Purkinje cell (primary cell): ENCODE data around the gene SMTN. TPM values are rescaled to one million over a fixed set of nuclear protein-coding genes. Genes with fewer than 3 reads are reported as not detected.

ENCODE experiments used
- polyA plus RNA-seq: library from polyadenylated mRNA; unstranded; fragments of >200 nt; fragmentation: Nextera tagmentation; gene quantifications from 2 replicates; pipeline ENCODE4 v1.2.1, GENCODE V29; 2014

Gene SMTN
- polyA plus RNA-seq: 7.3 and 8.9 TPM in 2 replicates

DNA sequence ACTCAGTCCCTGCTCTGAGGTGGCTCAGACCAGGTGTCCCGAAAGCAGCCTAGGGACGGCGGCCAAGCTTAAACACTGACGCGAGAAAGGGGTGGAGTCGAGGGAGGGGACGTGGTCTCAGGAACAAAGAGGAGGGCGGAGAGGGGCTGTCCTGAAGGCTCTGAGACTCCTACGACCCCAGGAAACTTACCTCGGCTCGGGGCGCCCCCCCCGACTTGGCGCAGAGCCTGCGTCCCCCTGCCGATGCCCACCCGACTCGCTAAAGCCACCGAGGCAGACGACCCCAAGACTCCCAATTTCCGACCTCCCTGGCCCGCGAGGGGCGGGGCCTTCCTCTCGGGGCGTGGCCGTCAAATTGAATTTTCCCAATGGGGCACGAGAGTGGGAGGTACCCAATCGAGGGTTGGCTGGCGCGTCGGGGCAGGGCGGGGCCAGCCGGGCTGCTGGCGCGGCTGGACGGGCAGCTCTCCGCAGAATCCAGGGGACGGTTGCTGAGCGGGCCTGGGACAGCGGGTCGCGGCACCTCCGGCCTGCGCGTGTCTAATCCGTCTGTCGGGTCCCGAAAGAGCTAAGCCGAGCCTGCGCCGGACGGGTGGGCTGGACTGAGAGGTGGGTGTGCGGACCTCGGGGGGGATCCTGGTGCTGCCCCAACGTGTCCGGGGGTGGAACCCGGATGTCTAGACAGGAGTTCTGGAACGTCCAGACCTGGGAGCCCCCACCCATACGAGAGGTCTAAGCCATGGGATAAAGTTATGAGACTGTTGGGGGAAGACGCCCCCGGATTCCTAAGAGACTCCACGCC, at the start of gene SMTN:
SMTN (plus strand) TSS at position 471 of the 802 bp plus-strand sequence. CDS start 1,941 bp downstream, outside the sequence.

DNA sequence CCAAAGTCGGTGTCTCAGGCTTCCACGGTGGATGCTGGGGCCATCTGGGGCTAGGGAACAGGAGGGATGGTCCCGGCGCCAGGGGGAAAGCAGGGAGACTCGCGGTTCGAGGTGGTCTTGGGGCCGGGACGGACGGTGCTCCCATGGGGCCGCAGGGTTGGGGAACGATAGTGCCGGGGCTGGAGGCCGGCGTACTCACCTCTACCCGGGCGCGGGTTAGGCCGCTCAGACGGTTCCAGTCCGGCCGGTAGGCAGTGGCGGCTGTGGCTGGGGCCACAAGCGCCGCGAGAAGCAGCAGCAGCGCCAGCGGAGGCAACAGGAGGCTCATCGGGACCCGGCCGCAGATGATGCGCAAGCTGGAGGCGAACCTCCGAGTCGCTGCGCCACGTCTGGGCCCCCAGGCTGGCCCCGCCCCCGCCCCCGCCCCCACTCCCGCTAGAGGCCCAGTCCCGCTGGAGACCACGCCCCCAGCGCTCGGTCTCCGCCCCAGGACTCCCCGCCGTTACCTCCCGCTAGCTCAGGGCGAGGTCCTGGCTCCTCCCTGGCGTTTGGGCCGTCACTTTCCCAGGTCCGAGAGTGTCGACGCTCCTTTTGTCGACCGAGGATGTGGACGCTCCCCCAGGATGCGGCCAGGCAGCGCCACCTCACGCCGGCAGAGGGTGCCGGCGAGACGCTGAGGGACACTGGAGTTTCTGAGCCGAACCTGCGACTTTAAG, 26.2 kb downstream of the SMTN start, which contains the start of gene SELENOM:
SELENOM (minus strand) TSS at position 391 of the 716 bp plus-strand sequence; CDS start at position 328, 63 bp downstream.

GRCh38 chr22:31122532-31123291, 41.6 kb downstream of the SMTN start, which contains the start of gene INPP5J:
TSS of gene INPP5J (plus strand) at chr22:31122966. CDS start at chr22:31123015, 49 bp downstream.

DNA sequence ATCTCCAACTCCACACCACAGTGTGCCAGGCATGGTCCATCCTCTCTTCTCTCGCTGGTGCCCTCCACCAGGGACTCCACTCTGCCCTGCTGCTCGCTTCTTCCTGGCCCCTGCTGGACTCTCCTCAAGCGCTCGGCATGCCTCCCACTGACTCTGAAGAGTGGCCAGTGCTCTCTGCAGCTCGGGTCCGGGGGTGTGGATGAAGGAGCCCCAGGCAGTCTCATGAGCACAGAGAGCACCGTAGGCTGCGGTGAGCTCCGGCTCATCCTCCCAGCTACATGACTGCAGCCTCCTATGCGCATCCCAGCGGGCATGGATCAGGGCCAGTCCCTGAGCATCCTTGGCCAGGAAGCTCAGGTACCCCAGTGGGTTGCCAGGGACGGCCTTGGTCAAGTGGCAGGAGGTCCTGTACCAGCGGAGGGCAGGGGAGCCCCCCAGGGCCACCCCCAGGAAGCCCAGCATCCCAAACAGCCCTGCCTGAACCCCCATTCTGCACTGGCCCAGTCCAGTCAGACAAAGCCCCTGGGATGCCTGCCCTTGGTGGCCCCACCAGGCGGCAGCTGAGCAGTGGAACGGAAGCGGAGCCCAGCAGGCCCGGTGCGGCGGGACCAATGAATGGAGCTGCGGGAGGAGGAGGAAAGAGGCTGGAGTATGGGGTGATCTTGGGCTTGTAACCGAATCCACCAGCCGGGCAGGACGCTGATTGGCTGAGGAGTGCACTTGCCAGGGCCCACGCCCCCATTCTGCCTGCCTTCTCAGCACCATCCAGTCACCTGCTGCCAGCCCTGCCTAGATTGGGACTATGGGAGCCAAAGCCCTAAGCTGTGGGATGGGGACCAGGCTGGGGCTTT, 59.0 kb downstream of the SMTN start, which contains the start of gene PLA2G3:
PLA2G3 (minus strand) TSS at position 643 of the 851 bp plus-strand sequence; CDS start at position 489, 154 bp downstream.

Other genes starting within 250 kb of the SMTN start
- 9.2 and 11.2 TPM in 2 replicates for gene MORC2, start 112.5 kb upstream of the SMTN start, polyA plus RNA-seq
- 26.8 and 27.3 TPM in 2 replicates for gene TUG1, start 112.1 kb upstream of the SMTN start, polyA plus RNA-seq
- gene SELENOM, start 26.2 kb downstream of the SMTN start, polyA plus RNA-seq: 32.7 and 52.1 TPM in 2 replicates
- gene INPP5J, start 41.6 kb downstream of the SMTN start, polyA plus RNA-seq: 1.6 and 2.9 TPM in 2 replicates
- not detected in 2 replicates for gene PLA2G3, start 59.2 kb downstream of the SMTN start, polyA plus RNA-seq
- 7.7 and 9.6 TPM in 2 replicates for gene RNF185, start 78.9 kb downstream of the SMTN start, polyA plus RNA-seq
- 1.1 and 1.7 TPM in 2 replicates for gene LIMK2, start 131.0 kb downstream of the SMTN start, polyA plus RNA-seq
- 1.6 and 2.7 TPM in 2 replicates for gene PIK3IP1, start 211.2 kb downstream of the SMTN start, polyA plus RNA-seq